Measurements from ENCODE around the gene CCDC167. TPM values are rescaled to one million over a fixed set of nuclear protein-coding genes. Genes with fewer than 3 reads are reported as not detected.

The CCDC167 gene
- total RNA-seq, 2 experiments from 2014 or later, result 81.4 to 138 TPM

GRCh38 chr6:37531437-37532036 is 31.8 kb upstream of the CCDC167 start:
- TF ChIP-seq CTCF (conservative IDR thresholded peaks at IDR 0.05; ENCODE audit: low read length) (no peak), EZH2phosphoT487 (IDR thresholded peaks at IDR 0.05; ENCODE audit: borderline replicate concordance, low read depth, low read length) (no peak)
- Histone ChIP-seq H3K27ac (ENCODE audit: low read depth, low read length, poor library complexity, severe bottlenecking) (no peak overlapping the region), H2AFZ (ENCODE audit: low read length) (no peak overlapping the region), H3K9me2 (ENCODE audit: insufficient read depth, low read length) (no peaks in the 10 kb centered on the region), H3K79me2 (ENCODE audit: insufficient read depth, low read depth, low read length) (no peaks in the 10 kb centered on the region), H3K4me1 (ENCODE audit: insufficient read depth, low read length, poor library complexity, severe bottlenecking) (no peaks in the 10 kb centered on the region), H4K20me1 (ENCODE audit: insufficient read depth, low read length) (no peaks in the 10 kb centered on the region), H3K9me3 (ENCODE audit: low read length) (no peaks in the 10 kb centered on the region), H3K4me3 (ENCODE audit: low read depth, low read length, poor library complexity, severe bottlenecking) (no peak overlapping the region), H3K36me3 (ENCODE audit: insufficient read depth, low read length) (no peaks in the 10 kb centered on the region), H3K4me2 (ENCODE audit: low read length) (no peak overlapping the region)
- ChIA-PET CTCF (ENCODE audit: unreplicated experiment) (interaction anchor here (1.5 kb wide), 1 partner anchor 34 kb away, joined by 3 read pairs; no protein-coding TSS in a partner anchor), POLR2A (interaction anchor here (0.6 to 1.1 kb wide), 2 partner anchors 32 to 759 kb away, joined by 4 to 6 read pairs; no protein-coding TSS in a partner anchor)
- no peak for DNase-seq (ENCODE audit: low spot score)
- no TSS peak for BruUV-seq (replicated peaks)
- intact Hi-C loops (cut with micrococcal nuclease; ENCODE audit: unreplicated experiment), result loop anchor here (5.0 kb wide), 1 partner anchor 49 kb away; no protein-coding TSS in a partner anchor

GRCh38 chr6:37531026-37531425 is 31.3 kb upstream of the CCDC167 start:
- no peak overlapping the region for H3K4me2 ChIP-seq (ENCODE audit: low read length)
- H3K36me3 ChIP-seq (ENCODE audit: insufficient read depth, low read length), result no peaks in the 10 kb centered on the region
- no peak for DNase-seq (ENCODE audit: low spot score)
- H4K20me1 ChIP-seq (ENCODE audit: insufficient read depth, low read length), result no peaks in the 10 kb centered on the region
- H3K4me3 ChIP-seq (ENCODE audit: low read depth, low read length, poor library complexity, severe bottlenecking), result no peak overlapping the region
- no peaks in the 10 kb centered on the region for H3K9me2 ChIP-seq (ENCODE audit: insufficient read depth, low read length)
- H3K27ac ChIP-seq (ENCODE audit: low read depth, low read length, poor library complexity, severe bottlenecking), result no peak overlapping the region
- H3K9me3 ChIP-seq (ENCODE audit: low read length), result no peaks in the 10 kb centered on the region
- H3K4me1 ChIP-seq (ENCODE audit: insufficient read depth, low read length, poor library complexity, severe bottlenecking), result no peaks in the 10 kb centered on the region
- H2AFZ ChIP-seq (ENCODE audit: low read length), result no peak overlapping the region
- no TSS peak for BruUV-seq (replicated peaks)
- H3K79me2 ChIP-seq (ENCODE audit: insufficient read depth, low read depth, low read length), result no peaks in the 10 kb centered on the region
- ChIA-PET POLR2A (interaction anchor here (0.6 to 1.1 kb wide), 2 partner anchors 21 to 33 kb away, joined by 4 to 6 read pairs; no protein-coding TSS in a partner anchor), CTCF (ENCODE audit: unreplicated experiment) (no interaction called here)
- TF ChIP-seq EZH2phosphoT487 (IDR thresholded peaks at IDR 0.05; ENCODE audit: borderline replicate concordance, low read depth, low read length), result no peak
- TF ChIP-seq CTCF (conservative IDR thresholded peaks at IDR 0.05; ENCODE audit: low read length), result no peak
- intact Hi-C loops (cut with micrococcal nuclease; ENCODE audit: unreplicated experiment), result loop anchor here (5.0 kb wide), 1 partner anchor 49 kb away; no protein-coding TSS in a partner anchor

- no peak for DNase-seq (ENCODE audit: low spot score)
- POLR2A ChIA-PET, result interaction anchor here (0.6 to 1.1 kb wide), 3 partner anchors 21 to 34 kb away, joined by 3 to 6 read pairs (median 4); no protein-coding TSS in a partner anchor
- H2AFZ ChIP-seq (ENCODE audit: low read length), result no peak overlapping the region
- H3K36me3 ChIP-seq (ENCODE audit: insufficient read depth, low read length), result no peaks in the 10 kb centered on the region
- no peak overlapping the region for H3K4me3 ChIP-seq (ENCODE audit: low read depth, low read length, poor library complexity, severe bottlenecking)
- H3K4me2 ChIP-seq (ENCODE audit: low read length), result no peak overlapping the region
- BruUV-seq (replicated peaks), result no TSS peak
- no peak overlapping the region for H3K27ac ChIP-seq (ENCODE audit: low read depth, low read length, poor library complexity, severe bottlenecking)
- H3K4me1 ChIP-seq (ENCODE audit: insufficient read depth, low read length, poor library complexity, severe bottlenecking), result no peaks in the 10 kb centered on the region
- H4K20me1 ChIP-seq (ENCODE audit: insufficient read depth, low read length), result no peaks in the 10 kb centered on the region
- intact Hi-C loops (cut with micrococcal nuclease; ENCODE audit: unreplicated experiment), result loop anchor here (5.0 kb wide), 1 partner anchor 48 kb away; no protein-coding TSS in a partner anchor
- H3K9me3 ChIP-seq (ENCODE audit: low read length), result no peaks in the 10 kb centered on the region
- H3K79me2 ChIP-seq (ENCODE audit: insufficient read depth, low read depth, low read length), result no peaks in the 10 kb centered on the region
- no peaks in the 10 kb centered on the region for H3K9me2 ChIP-seq (ENCODE audit: insufficient read depth, low read length)
- CTCF ChIA-PET (ENCODE audit: unreplicated experiment), result interaction anchor here (0.6 to 1.5 kb wide), 2 partner anchors 41 to 189 kb away, joined by 3 read pairs; no protein-coding TSS in a partner anchor
- TF ChIP-seq EZH2phosphoT487 (IDR thresholded peaks at IDR 0.05; ENCODE audit: borderline replicate concordance, low read depth, low read length), result no peak
- no peak for TF ChIP-seq CTCF (conservative IDR thresholded peaks at IDR 0.05; ENCODE audit: low read length)
Measured at GRCh38 chr6:37530297-37530696, 30.6 kb upstream of the CCDC167 start.

Measured in OCI-LY7 (cell line).